ENCODE data around the gene PYY.
A peak's percentile ranks its signal among the peaks of the same experiment; 100 is the strongest.

The PYY gene

GRCh38 chr17:43988301-43988700 lies 34.6 kb upstream of the PYY start:
- TF ChIP-seq, protein P1, sequence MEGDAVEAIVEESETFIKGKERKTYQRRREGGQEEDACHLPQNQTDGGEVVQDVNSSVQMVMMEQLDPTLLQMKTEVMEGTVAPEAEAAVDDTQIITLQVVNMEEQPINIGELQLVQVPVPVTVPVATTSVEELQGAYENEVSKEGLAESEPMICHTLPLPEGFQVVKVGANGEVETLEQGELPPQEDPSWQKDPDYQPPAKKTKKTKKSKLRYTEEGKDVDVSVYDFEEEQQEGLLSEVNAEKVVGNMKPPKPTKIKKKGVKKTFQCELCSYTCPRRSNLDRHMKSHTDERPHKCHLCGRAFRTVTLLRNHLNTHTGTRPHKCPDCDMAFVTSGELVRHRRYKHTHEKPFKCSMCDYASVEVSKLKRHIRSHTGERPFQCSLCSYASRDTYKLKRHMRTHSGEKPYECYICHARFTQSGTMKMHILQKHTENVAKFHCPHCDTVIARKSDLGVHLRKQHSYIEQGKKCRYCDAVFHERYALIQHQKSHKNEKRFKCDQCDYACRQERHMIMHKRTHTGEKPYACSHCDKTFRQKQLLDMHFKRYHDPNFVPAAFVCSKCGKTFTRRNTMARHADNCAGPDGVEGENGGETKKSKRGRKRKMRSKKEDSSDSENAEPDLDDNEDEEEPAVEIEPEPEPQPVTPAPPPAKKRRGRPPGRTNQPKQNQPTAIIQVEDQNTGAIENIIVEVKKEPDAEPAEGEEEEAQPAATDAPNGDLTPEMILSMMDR (IDR thresholded peaks at IDR 0.05), result no peak
- Histone ChIP-seq H3K27ac (no peak overlapping the region), H3K36me3 (no peaks in the 10 kb centered on the region), H3K4me3 (no peak overlapping the region), H3K9me3 (no peaks in the 10 kb centered on the region), H3K4me1 (peaks cover 0 to 10% (median 9%) of the 10 kb centered on the region in 4 donors), H3K27me3 (peaks cover 0 to 66% of the 10 kb centered on the region in 2 donors)
- no peak for DNase-seq
- intact Hi-C loops (cut with DNase I; ENCODE audit: low total_unique reads), result no loop called here

DNA sequence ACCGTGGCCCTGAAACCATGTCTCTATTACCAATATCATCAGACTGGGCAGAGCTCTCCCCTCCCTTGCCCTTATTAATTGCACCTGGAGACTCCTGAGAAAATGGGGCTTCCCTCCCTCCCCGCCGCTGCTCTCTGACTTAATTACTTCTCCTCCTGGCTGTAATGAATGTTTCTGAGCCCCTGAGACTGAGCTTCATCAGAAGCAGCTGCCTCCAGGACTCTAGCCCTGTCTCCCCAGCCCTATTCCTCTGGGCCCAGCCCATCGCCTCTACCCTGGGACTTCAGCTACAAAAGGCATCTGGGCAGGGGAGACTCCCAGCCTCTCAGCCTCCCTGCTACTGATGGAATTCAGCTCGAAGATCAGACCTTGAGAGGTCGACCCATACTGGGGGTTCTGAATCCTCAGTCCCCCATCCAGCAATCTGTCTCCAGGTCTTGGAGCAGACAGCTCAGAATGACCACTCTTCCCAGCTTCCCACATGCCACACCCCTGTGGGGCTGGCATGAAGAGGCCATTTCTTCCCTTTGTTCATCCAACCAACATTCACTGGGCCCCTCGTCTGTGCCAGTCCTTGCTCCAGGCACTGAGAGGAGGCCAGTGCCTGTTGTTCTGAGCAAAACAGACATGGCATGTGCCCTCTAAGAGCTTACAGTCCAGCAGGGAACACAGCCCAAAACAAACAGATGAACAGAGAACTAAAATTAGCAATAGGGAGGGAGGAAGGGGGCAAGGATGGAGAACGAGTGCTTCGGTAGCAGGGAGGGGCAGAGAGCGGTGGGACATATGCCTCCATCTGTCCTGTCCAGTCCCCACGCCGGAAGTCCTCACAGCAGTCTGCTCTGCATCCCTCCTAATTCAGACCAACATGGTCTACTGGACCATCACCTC lies 33.6 kb upstream of the PYY start:
- H3K9me3 ChIP-seq, result no peaks in the 10 kb centered on the region
- intact Hi-C loops (cut with DNase I; ENCODE audit: low total_unique reads), result no loop called here
- TF ChIP-seq, protein P1 (IDR thresholded peaks at IDR 0.05), result no peak

DNA sequence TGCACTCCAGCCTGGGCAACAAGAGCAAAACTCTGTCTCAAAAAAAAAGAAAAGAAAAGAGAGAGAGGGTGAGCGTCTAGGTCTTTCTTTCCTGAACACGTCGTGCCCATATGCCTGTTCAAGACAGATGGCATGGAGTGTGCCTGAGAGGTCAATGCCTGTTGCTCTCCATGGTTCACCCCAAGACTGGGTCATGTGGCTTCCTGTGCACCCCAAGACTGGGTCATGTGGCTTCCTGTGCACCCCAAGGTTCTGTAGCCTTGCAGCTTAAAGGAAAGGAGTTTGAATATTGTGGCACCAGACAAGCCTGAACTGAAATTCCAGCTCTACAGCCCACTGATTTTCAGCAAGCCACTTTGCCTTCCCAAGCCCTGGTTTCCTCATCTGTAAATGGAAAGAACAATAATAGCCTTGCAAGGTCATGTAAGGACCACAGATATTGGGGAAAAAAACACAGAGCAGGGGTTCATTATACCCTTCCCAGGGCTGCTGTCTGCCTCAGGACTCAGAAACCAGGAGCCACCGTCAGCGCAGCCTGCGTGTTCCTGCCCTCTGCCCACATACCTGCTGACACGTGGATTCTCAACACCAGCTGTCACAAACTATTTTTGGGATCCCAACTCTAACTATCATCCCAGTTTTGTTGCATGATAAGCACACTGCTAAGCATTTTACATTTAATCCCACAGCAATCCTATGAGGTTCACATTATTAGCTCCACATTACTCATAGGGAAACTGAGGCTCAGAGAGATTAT lies 32.7 kb upstream of the PYY start:
- TF ChIP-seq, protein P1 (IDR thresholded peaks at IDR 0.05), result no peak
- Histone ChIP-seq H3K9me3 (no peaks in the 10 kb centered on the region), H3K4me3 (no peak overlapping the region), H3K27ac (no peak overlapping the region), H3K36me3 (no peaks in the 10 kb centered on the region), H3K27me3 (peaks cover 0 to 75% of the 10 kb centered on the region in 2 donors), H3K4me1 (peaks cover 0 to 11% (median 10%) of the 10 kb centered on the region in 4 donors)
- no peak for DNase-seq
- intact Hi-C loops (cut with DNase I; ENCODE audit: low total_unique reads), result no loop called here

More for the DNA sequence above, 33.6 kb upstream of the PYY start:
- Histone ChIP-seq H3K27ac (no peak overlapping the region), H3K4me3 (no peak overlapping the region), H3K27me3 (peaks cover 0 to 70% of the 10 kb centered on the region in 2 donors), H3K36me3 (no peaks in the 10 kb centered on the region), H3K4me1 (peaks cover 0 to 11% (median 10%) of the 10 kb centered on the region in 4 donors)
- no peak for DNase-seq

GRCh38 chr17:43984521-43984920 lies 30.8 kb upstream of the PYY start:
- DNase-seq, result no peak
- Histone ChIP-seq H3K4me3 (no peak overlapping the region), H3K4me1 (peaks cover 0 to 11% (median 10%) of the 10 kb centered on the region in 4 donors), H3K9me3 (no peaks in the 10 kb centered on the region), H3K27me3 (peaks cover 0 to 72% of the 10 kb centered on the region in 2 donors), H3K36me3 (no peaks in the 10 kb centered on the region), H3K27ac (no peak overlapping the region)
- intact Hi-C loops (cut with DNase I; ENCODE audit: low total_unique reads), result no loop called here
- TF ChIP-seq, protein P1 (IDR thresholded peaks at IDR 0.05), result no peak

DNA sequence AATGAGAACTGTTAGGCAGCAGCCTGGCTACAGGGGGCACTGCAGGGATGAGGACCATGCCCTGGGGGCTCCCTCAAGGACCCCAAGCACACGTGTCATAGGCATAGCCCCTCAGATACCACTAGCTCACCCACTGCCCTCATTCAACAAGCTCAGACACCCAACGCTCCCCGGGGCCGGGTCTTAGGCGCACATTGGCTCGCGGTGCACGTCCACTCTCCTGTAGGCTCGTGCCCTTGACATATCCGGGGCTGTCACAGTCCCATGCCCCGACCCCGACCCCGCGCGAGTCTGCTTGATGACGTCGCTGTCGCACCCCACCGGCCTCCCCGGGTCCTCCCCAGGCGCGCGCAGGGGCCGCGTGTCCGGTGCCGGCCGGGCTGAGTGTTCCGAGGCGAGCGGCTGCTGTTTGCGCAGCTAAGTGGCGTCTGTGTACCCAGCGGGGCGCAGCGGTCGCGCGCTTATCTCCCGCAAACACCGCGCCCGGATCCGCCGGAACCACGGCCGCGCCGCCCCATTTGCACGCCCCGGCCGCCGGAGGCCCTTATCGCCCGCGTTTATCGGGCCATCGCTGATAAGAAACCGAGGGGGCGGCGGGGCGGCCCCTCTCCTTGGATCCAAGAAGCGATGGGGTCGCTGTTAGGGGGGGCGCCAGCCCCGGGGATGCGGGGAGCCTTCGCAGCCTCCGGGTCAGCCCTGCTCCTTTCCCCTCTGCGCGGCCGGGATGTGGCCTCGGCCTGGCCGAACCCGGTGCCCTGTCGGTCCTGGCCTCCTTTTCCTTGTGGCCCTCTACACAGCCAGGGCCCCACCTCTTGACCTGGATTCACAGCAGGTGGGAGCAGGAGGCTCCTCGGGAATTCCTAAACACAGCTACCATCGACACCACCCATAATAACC lies 30.0 kb upstream of the PYY start:
- DNase-seq, result no peak
- peaks cover 0 to 76% of the 10 kb centered on the region in 2 donors for H3K27me3 ChIP-seq
- intact Hi-C loops (cut with DNase I; ENCODE audit: low total_unique reads), result no loop called here
- H3K36me3 ChIP-seq, result no peaks in the 10 kb centered on the region
- no peaks in the 10 kb centered on the region for H3K9me3 ChIP-seq
- H3K4me1 ChIP-seq, result peaks cover 0 to 11% (median 10%) of the 10 kb centered on the region in 4 donors
- TF ChIP-seq, protein P1 (IDR thresholded peaks at IDR 0.05), result no peak
- H3K27ac ChIP-seq, result no peak overlapping the region
- H3K4me3 ChIP-seq, result peak overlapping the region; percentile 25 to 40

All from tibial artery (tissue), 4 donors.